ENCODE results near the gene GMCL1.
"Not testable (repeated sequence)": the region's sequence is repeated elsewhere in the genome, so short reads cannot be mapped to it uniquely, and the experiment has no call there.

DNA sequence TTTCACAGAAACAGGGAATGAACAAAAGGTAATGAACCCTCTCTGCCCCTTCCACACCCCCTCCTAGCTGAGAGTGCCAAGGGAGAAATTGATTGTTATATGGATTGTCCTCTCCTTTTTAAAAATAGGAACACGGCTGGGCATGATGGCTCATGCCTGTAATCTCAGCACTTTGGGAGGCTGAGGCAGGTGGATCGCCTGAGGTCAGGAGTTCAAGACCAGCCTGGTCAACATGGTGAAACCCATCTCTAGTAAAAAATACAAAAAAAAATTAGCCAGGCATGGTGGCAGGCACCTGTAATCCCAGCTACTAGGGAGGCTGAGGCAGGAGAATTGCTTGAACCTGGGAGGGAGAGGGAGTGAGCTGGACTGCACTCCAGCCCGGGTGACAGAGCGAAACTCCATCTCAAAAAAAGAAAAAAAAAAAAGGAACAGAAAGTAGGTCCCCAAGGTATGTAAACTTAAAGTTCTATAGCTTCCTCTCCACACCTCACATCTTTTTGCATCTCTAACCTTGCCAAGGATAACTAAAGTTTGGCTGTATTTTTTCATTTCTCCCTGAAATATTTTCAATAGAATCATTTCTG, 26.6 kb upstream of the GMCL1 start:
- not testable (repeated sequence) for TF ChIP-seq CTCF (IDR thresholded peaks at IDR 0.05); ZFX (IDR thresholded peaks at IDR 0.05; ENCODE audit: borderline replicate concordance)
